HG03378 (cell line): ENCODE measurements around the gene LPAR5.
"Not testable (repeated sequence)": the region's sequence is repeated elsewhere in the genome, so short reads cannot be mapped to it uniquely, and the experiment has no call there.

ENCODE experiments used
- ATAC-seq: cut with Tn5 transposase; IDR thresholded peaks from one replicate; pipeline ENCODE4 v1.9.1; 2021; ENCODE audit warnings: mild to moderate bottlenecking, moderate library complexity; ENCODE audit not compliant: unreplicated experiment

Gene LPAR5

DNA sequence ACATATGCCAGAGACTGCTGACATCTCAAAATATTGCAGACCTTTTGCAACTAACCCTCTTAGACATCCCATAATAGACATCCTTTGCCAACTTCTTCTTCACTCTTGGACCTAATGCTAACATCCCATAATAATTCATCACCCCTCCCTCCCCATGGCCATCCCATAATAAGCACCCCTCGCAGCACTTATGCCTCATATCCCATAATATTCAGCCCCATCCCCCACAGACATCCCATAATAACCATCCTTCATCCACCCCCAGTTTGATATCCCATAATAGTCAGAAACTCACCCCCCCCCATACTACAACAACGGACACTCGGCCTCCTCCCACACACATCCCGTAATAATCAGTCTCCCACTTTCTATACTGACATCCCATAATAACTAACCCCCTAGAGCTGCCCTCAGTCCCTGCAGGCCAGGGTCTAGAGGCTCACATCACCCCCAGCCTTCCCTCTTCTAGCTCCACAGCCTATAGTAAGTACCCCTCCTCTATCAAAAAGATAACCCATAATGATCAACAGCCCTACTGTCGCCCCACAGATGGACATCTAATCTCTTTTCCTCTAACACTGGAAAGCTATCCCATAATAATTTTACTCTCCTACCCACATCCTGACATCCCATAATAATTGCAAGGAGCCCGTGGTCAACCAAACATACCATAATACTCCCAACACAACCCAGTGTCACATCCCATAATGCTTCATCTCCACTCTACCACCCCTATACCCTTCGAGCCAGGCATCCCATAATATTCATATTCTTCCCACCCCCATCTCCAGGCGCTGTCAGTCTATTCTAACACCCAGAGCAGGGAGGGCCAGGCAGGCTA is 27.8 kb downstream of the LPAR5 start:
- no peak for ATAC-seq

DNA sequence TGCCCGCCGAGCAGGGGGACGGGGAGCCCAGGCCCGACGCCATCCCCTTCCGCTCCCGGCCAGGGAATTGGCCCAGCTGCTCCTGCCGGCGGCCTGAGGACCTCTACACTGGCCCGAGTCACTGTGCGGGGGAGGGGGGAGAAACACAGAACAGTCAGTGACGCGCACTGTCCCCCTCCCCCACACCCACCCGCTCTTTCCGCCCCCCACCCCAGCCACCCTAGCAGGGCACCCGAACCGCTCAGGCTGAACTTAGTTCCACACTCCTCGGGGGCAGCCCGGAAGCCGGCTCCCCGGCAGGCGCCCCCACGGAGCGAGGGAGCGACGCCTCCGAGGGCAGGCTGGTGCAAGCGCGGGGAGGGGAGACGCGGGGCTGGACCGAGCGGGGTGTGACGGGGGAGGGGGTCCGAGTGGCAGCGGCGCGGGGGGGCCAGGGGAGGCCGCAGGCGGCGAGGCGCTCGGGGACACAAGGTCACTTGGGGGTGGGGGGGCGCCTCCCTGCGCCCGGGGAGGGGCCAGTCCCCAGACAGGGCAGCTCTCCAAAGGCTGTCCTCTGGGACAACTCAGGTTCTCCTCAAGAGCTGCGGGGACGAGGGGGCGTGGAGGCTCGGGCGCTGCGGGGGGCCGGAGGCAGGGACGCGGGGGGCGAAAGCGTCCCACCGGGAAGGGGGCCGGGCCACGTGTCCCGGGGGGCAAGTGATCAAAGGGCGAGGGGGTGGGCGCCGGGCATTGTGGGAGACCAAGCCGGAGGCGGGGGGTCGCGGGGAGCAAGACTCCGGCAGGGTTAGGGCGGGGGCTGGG is 29.2 kb downstream of the LPAR5 start:
- ATAC-seq = no peak

- no peak for ATAC-seq
These were observed 30.1 kb downstream of the LPAR5 start for GRCh38 chr12:6605421-6606330.

DNA sequence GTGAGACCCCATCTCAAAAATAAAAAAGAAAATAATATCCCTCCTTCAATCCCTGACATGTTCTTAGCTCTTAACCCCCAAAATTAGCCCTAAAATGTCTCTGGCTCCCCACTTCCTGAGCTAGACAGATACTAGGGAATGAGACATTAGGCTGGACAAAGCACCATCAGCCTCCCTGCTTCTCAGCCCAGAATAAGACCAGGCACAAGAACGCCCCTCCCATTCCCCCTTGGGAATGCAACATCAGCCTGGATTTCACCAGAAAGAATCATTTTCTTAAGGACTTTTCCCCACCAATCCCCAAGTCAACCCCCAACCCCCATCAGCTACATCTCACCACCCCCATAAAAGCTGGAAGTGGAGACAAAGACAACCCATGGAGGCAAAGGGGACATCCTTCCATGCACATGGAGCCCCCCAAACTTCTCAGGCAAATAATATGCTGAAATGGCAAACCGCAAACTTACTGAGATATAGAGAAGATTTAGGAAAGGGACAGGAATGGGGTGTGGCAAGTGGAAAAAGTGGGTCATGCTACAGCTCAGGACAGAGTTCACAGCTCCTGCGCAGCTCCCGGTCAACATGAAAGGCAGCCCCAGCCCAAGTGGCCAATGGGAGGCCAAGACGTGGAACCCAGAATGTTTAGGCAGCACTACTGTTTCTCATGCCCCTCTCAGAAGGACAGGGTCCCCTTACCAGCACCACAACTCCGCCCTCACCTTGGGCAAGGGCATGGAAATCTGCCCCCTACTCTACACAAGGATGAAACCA is 31.3 kb downstream of the LPAR5 start:
- ATAC-seq = no peak

DNA sequence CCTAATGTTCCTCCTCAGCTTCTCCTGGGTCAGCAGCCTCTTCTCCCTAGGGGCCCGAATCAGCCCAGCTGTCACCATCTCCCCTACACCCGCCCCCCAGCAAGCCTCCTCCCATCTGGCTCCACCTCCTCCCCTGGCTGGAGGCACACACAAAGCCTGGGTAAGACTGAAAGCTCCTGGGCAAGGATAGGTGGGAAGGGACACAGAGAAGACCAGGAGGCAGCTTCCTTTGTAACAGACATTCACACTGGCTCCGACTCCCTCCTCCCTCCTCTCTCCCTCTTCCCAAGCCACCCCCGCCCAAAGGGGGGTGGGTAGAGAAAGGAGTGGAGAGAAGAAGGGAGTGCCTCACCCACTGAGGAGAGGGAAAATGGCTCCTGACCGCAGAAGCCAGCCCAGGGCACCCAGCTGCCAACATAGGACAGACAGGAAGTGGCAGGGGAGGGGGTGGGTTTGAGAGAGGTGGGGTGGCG is 32.6 kb downstream of the LPAR5 start:
- no peak for ATAC-seq

DNA sequence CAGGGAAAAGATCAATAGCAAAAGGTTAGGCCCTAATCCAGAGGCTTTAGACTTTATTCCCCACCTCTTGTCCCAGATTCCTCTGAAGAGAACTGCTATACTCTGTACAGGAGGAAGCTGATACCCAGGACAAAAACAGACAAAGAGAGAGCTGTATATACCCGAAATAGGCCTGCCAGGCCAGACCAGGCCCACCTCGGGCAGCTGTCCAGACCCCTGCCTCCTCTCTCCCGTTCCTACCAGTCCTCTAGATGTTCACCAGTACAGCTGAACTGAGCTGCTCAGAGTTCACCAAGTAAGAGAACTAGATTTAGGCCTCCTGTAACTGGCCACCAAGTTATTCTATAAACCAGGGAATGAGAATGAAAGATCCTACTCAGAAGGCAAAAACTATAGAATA is 33.2 kb downstream of the LPAR5 start:
- ATAC-seq = no peak

DNA sequence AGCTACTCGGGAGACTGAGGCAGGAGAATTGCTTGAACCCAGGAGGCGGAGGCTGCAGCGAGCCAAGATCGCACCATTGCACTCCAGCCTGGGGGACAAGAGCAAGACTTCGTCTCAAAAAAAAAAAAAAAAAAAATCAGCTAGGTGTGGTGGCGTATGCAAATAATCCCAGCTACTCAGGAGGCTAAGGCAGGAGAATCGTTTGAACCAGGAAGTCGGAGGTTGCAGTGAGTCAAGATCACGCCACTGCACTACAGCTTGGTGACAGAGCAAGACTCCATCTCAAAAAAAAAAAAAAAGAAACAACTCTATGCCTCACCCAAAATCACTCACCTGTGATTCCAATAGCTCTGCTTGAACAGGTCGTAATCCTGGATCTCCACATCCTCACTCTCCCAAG is 40.1 kb downstream of the LPAR5 start:
- not testable (repeated sequence) for ATAC-seq

DNA sequence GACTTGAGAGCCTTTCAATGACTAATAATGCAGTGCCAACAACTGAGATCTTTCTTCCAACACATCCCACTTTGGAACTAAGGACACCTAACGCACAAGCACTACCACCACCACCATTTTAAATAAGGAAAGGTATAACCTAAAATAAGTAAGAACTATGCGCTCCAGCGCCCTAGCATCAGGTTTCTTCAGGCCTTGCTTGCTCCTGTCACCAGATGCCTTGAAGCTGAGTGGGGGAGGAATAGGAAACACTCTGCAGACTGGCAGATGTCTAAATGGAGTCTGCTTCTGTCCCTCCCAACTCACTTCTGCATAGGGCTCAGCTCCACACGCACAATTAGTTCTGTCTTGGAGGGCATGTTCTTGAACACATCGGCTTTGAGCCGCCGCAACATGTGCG is 43.7 kb downstream of the LPAR5 start:
- ATAC-seq = no peak

- not testable (repeated sequence) for ATAC-seq
These were observed 49.2 kb downstream of the LPAR5 start for GRCh38 chr12:6586569-6586968.

DNA sequence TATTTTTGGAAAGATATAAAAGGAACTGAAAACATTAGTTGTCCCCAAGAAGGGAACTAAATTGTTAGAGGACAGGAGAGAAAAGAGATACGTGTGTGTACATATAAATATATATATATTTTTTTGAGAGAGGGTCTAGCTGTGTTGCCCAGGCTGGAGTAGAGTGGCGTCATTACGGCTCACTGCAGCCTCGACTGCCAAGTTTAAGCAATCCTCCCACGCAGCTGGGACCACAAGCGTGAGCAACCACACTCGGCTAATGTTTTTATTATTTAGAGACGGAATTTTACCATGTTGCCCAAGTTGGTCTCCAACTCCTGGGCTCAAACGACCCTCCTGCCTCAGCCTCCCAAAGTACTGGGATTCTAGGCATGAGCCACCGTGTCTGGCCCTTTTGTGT is 51.5 kb downstream of the LPAR5 start:
- ATAC-seq = no peak

DNA sequence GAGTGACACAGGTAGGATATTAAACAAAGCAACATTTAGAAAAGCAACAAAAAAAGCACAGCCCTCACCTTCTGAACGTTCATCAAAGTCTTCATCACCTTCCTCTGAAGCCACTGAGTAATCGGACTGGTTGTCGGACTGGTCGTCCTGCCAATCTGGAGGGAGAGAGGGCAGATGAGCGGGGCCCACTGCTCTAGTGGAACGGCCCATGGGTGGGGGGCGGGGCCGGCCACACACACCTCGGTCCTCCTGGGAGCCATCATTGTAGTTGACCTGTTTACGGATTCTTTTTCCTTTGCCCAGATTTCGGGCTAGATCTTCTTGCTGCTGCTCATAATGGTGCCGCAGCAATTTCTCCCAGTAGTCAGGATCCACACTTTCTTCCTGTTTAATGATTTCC is 52.8 kb downstream of the LPAR5 start:
- no peak for ATAC-seq

DNA sequence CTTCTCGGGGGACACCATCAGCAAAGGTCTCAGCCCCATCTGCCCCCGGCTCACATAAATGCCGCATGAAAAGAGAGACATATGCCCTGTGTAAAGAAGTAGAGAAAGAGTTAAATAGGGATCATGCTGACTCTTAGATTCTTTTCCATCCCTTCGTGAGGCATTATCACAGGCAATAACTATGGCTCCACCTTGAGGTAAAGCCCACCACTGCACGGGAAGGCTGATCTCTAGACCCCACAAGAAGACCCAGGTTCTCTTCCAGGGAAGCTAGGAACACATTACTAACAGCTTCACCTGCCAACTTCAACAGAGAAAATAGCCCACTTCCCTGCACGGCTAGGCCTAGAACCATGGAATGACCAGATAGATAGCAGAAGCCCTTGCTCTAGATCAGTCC is 53.6 kb downstream of the LPAR5 start:
- ATAC-seq = no peak

DNA sequence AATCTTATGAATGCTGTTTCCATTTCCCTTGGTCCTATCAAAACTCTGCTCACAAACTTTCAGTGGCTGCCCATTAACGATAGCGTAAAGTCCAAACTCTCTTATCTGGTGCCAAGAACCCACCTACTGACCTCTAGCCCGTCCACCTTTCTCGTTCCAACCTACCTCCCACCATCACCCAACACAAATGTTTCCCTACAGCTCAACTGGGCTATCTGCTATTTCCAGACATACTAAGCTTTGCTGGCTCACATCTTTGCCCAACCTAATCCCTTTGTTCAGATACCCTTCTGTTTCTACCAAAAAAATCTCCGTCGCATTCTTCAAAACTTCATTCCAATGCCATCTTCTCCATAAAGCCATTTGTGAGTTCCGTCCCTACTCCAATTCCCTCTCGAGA is 60.1 kb downstream of the LPAR5 start:
- ATAC-seq = no peak

GRCh38 chr12:6574576-6575295 is 61.0 kb downstream of the LPAR5 start:
- ATAC-seq = no peak

- ATAC-seq = no peak
These were observed 62.8 kb downstream of the LPAR5 start for GRCh38 chr12:6573001-6573400.

GRCh38 chr12:6570264-6570887 is 65.4 kb downstream of the LPAR5 start:
- no peak for ATAC-seq

- no peak for ATAC-seq
These were observed 66.0 kb downstream of the LPAR5 start for GRCh38 chr12:6569786-6570185.

DNA sequence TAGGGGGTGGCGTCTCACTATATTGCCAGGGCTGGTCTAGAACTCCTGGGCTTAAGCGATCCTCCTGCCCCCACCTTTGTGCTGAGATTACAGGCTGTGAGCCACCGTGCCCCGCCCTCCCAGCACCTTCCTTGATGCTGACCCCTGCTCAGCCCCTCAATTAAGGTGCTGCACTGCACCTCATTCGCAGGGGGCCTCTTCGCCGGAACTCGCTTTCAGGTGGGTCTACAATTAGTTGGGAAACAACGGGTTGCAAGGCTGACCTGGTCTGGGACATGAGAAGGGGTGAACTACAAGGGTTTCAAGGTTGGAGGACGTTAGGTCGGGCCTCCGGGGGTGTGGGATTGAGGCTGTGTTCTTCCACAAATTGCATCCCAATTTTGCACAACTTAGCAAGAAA is 66.4 kb downstream of the LPAR5 start:
- no peak for ATAC-seq
